HG03095 (cell line): Measurements from ENCODE around the gene SLC25A29.

Source experiments
- ATAC-seq: cut with Tn5 transposase; IDR thresholded peaks from one replicate; pipeline ENCODE4 v1.9.1; 2021; ENCODE audit warnings: moderate library complexity; ENCODE audit not compliant: unreplicated experiment

SLC25A29 gene

GRCh38 chr14:100241279-100241678, 65.0 kb downstream of the SLC25A29 start:
- ATAC-seq = no peak
